ENCODE measurements around the gene MLST8. TPM values are rescaled to one million over a fixed set of nuclear protein-coding genes. Genes with fewer than 3 reads are reported as not detected.

MLST8 gene, protein sequence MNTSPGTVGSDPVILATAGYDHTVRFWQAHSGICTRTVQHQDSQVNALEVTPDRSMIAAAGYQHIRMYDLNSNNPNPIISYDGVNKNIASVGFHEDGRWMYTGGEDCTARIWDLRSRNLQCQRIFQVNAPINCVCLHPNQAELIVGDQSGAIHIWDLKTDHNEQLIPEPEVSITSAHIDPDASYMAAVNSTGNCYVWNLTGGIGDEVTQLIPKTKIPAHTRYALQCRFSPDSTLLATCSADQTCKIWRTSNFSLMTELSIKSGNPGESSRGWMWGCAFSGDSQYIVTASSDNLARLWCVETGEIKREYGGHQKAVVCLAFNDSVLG
- 25.1 and 26.9 TPM in 2 replicates for total RNA-seq (2012; rRNA removed)

DNA sequence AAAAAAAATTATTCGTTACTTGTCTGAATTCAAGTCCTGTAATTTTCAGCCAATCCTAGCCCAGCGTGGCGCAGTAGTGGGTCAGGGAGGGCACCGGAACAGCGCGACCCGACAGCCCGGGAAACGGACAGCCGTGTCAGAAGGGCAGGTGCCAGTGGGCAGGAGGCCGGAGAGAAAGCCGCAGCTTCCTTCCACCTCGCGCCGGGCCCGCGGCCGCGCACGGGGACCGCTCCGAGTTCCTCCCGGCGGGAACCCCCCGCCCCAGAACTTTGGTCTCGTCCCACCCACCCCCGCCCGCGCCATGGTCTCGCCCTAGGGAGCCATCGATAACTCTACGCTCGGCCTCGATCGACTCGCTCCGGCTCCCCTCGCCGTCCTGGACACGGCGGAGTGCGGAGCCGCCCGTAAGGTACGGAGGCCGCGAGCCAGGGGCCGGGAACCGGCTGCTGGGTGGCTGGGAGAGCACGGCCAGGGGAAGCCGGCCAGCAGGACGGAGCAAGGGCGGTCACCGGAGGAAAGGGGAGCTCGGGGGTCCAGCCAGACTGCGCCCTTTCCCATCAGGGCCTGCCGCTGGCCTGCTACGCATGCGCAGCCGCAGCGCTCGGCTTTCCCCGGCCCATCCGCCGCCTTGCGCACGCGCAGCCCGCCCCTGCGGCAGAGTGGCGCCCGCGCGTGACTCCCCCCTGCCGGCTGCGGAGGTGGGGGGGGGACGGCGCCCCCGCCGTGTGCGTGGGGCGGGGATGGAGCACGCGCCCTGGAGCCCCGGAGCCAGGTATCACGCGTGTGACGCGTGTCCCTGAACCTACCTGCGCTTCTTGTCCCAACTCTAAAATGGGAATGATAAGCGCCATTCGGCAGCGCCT, at the start of gene MLST8:
TSS of gene MLST8 (plus strand) at position 351 of the 863 bp plus-strand sequence. CDS start 632 bp downstream, outside the sequence.
- Histone ChIP-seq H3K9ac (ENCODE audit: low read depth, low read length) (peak within 1 kb of the TSS; percentile 97), H3K4me1 (ENCODE audit: control insufficient read depth, insufficient read depth, low read length) (peaks cover 18% of the 10 kb centered on the region), H3K4me2 (ENCODE audit: low read length) (peak within 1 kb of the TSS; percentile 97), H3K27me3 (ENCODE audit: control insufficient read depth, insufficient read depth, low read length) (peaks cover under 1% of the 10 kb centered on the region), H3K9me3 (replicated peaks; ENCODE audit: low read length) (no peaks in the 10 kb centered on the region), H3K36me3 (ENCODE audit: insufficient read depth, low read length) (peaks cover 22% of the 10 kb centered on the region), H3K4me3 (ENCODE audit: low read length) (peak within 1 kb of the TSS; percentile 95)

DNA sequence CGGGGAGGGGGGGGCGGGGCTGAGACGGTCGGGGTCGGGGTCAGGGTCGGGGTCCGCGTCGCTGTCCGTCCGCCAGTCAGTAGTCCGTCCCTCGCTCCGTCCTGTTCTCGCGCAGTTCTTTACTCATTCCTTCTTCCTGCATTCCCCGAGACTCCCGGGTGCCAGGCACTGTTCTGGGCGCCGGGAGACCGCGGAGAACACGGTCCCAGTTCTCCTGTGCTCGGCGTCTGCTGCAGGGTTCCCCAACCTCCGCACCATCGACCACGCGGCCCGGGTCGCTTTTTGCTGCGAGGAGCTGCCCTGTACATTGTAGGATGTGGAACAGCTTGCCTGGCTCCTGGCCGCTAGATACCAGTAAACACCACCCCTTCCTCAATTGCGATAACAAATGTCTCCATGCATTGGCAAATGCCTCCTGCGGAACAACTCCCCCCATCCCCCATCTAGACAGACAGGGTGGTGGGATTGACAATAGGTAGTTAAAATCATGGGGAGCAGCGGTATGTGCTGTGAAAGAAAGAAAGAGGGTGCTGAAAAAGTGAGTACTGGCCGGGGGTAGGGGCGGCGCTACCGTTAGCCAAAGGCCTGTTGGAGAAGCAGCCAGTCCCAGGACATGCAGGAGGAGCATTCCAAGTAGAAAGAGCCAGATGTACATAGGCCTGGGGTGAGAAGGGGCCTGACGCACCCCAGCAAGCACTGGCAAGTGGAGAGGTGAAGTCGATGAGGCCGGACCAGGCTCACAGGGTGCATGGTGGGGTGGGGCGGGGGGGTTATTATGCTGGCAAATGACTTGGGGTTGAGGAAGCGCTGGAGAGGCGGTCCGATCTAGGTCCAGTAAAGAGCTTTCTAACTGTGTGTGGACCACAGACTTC, 49.0 kb upstream of the MLST8 start:
- no peaks in the 10 kb centered on the region for H3K9me3 ChIP-seq (replicated peaks; ENCODE audit: low read length)
- H3K36me3 ChIP-seq (ENCODE audit: insufficient read depth, low read length) = peaks cover 40% of the 10 kb centered on the region
- peaks cover 68% of the 10 kb centered on the region for H3K4me1 ChIP-seq (ENCODE audit: control insufficient read depth, insufficient read depth, low read length)
- peak overlapping the region; percentile 75 for H3K4me3 ChIP-seq (ENCODE audit: low read length)
- peak overlapping the region; percentile 86 for H3K4me2 ChIP-seq (ENCODE audit: low read length)
- peak overlapping the region; percentile 84 for H3K9ac ChIP-seq (ENCODE audit: low read depth, low read length)
- H3K27me3 ChIP-seq (ENCODE audit: control insufficient read depth, insufficient read depth, low read length) = no peaks in the 10 kb centered on the region

DNA sequence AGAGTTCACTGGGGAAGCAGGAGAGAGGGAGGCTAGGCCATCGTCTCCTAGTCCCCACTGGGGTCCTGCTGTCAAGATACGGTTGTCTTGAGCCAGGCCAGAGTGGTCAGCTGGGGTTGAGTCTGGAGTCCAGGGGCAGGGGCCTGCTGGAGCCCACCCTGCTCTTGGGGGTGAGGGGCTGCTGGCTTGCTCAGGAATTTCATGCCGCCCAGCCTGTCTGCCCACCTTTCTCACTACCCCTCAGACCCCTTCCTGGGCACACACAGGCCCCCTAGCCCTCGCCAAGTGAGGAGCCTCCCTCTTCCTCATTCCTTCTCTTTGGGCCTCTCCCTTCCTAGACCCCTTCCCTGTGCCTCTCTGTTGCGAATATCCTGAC, 48.4 kb upstream of the MLST8 start:
- Histone ChIP-seq H3K27me3 (ENCODE audit: control insufficient read depth, insufficient read depth, low read length) (no peaks in the 10 kb centered on the region), H3K9ac (ENCODE audit: low read depth, low read length) (peak overlapping the region; percentile 84), H3K9me3 (replicated peaks; ENCODE audit: low read length) (no peaks in the 10 kb centered on the region), H3K36me3 (ENCODE audit: insufficient read depth, low read length) (peaks cover 34% of the 10 kb centered on the region), H3K4me3 (ENCODE audit: low read length) (peak overlapping the region; percentile 75), H3K4me1 (ENCODE audit: control insufficient read depth, insufficient read depth, low read length) (peaks cover 68% of the 10 kb centered on the region), H3K4me2 (ENCODE audit: low read length) (peak overlapping the region; percentile 86)

DNA sequence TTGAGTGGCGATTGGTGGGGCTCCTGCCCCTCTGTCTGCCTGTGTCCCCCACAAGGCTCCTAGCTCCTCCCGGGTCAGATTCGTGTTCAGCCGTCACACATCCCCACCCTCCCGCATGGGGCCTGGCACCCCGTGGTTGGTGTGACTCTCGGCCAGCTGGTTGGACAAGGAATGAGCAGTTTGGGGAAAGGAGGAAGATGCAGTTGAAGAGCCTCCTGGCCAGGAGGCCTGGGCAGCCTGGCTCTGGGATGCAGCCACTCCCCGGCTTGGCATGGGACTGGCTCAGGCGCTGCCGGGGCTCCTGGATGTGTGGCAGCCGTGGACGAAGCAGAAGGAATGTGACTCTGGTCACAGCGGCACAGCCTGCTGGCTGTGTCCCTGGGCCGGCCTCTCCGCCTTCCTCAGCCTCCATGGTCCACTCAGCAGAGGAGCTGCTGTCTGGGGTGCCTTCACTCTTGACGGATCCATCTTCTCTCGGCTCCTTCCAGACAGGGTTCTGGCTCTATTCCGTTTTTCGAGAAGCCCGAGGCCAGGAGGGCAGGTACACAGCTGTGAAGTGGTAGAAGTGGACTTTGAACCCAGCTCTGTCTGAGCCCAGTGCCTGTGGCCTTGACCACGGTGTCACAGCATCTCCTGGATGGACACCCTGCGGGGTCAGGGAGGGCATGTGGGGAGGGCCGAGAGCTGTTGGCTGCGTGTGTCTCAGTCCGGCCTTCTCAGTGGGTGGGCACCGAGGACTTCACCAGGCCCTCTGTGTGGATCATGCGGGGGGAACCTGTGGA, 47.6 kb upstream of the MLST8 start:
- peaks cover 64% of the 10 kb centered on the region for H3K4me1 ChIP-seq (ENCODE audit: control insufficient read depth, insufficient read depth, low read length)
- peak overlapping the region; percentile 86 for H3K4me2 ChIP-seq (ENCODE audit: low read length)
- peak overlapping the region; percentile 75 for H3K4me3 ChIP-seq (ENCODE audit: low read length)
- no peaks in the 10 kb centered on the region for H3K27me3 ChIP-seq (ENCODE audit: control insufficient read depth, insufficient read depth, low read length)
- peaks cover 29% of the 10 kb centered on the region for H3K36me3 ChIP-seq (ENCODE audit: insufficient read depth, low read length)
- H3K9ac ChIP-seq (ENCODE audit: low read depth, low read length) = peak overlapping the region; percentile 84
- H3K9me3 ChIP-seq (replicated peaks; ENCODE audit: low read length) = no peaks in the 10 kb centered on the region

DNA sequence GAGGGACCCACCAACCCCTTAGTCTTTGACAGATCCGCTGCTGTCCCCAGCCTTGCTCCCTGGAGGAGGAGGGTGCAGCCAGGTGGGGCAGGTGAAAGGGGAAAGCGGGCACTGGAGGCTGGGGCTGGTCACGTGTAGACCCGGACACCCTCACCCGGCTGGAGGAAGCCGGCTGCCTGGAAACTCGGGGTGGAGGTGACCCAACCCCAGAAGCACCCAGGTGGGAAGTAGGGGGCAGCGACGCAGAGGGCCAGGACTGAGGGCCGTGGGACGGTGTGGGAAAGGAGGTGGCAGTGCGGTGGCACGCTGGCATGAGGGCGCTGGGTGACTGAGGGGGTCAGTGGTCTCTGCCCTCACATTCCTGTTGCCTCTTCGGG, 47.0 kb upstream of the MLST8 start:
- Histone ChIP-seq H3K4me3 (ENCODE audit: low read length) (peak overlapping the region; percentile 75), H3K4me1 (ENCODE audit: control insufficient read depth, insufficient read depth, low read length) (peaks cover 63% of the 10 kb centered on the region), H3K9ac (ENCODE audit: low read depth, low read length) (peak overlapping the region; percentile 84)

DNA sequence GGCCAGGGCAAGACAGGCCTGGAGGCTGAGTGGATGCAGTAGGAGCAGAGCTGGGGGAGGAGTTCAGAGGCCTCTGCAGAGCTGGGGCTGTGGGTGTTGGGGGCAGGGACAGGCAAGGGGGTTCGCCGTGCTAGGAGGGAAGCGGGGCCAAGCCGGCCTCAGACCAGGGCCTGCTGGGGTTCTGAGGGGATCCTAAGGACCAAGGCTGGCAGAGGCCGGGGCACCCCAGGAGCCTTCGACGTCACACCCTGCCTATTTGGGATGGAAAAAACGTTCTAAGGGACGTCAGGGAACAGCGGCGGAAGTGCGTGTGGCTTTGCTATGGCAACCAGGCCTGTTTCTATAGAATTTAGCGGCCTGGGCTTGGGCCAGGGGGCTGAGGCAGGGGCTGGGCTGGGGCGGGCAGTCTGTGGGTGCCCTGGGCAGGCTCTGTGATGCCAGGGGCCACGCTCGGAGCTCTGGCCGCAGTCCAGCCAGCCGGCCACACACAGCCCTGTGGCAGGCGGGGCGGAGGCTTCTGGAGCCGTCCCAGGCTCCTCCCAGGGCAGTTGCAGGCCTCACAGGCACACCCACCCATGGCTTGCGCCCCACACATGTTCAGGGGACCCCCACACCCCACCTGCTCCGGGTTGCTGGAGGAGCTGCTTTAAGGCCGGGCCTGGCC, 45.9 kb upstream of the MLST8 start:
- Histone ChIP-seq H3K4me3 (ENCODE audit: low read length) (peak overlapping the region; percentile 53), H3K4me2 (ENCODE audit: low read length) (peak overlapping the region; percentile 86), H3K27me3 (ENCODE audit: control insufficient read depth, insufficient read depth, low read length) (no peaks in the 10 kb centered on the region), H3K4me1 (ENCODE audit: control insufficient read depth, insufficient read depth, low read length) (peaks cover 59% of the 10 kb centered on the region), H3K36me3 (ENCODE audit: insufficient read depth, low read length) (peaks cover 19% of the 10 kb centered on the region), H3K9ac (ENCODE audit: low read depth, low read length) (peak overlapping the region; percentile 84), H3K9me3 (replicated peaks; ENCODE audit: low read length) (no peaks in the 10 kb centered on the region)

More for the DNA sequence above, 47.0 kb upstream of the MLST8 start:
- H3K36me3 ChIP-seq (ENCODE audit: insufficient read depth, low read length) = peaks cover 23% of the 10 kb centered on the region
- H3K4me2 ChIP-seq (ENCODE audit: low read length) = peak overlapping the region; percentile 86
- H3K9me3 ChIP-seq (replicated peaks; ENCODE audit: low read length) = no peaks in the 10 kb centered on the region
- no peaks in the 10 kb centered on the region for H3K27me3 ChIP-seq (ENCODE audit: control insufficient read depth, insufficient read depth, low read length)

DNA sequence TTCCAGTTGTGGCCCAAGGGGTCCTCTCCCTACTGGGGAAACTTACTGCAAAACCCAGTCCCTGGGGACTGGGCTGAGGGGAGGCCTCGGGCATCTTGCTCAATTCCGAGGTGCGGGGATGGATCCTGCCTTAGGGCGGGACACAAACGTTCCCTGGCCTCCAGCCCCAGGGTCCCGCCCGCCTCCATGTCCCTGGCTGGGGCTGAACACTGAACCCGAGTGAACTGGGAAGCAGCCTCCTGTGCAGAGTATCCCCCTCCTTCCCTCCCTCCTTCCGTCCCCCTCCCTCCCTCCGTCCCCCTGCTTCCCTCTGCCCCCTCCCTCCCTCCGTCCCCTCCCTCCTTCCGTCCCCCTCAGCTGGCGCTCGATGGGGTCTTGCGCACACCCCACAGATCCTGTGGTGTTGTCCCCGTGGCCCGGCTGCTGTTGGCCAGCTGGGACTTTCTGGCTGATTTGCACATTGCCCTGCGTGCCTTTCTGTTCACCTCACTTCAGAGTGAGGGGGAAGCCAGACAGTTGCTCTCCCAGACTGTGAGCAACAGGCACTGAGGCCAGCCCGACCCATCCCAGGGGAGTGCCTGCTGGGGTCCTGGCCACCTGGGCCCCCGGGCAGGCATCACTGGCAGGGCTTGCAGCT, 44.2 kb upstream of the MLST8 start:
- H3K4me1 ChIP-seq (ENCODE audit: control insufficient read depth, insufficient read depth, low read length) = peaks cover 59% of the 10 kb centered on the region
- H3K4me2 ChIP-seq (ENCODE audit: low read length) = peak overlapping the region; percentile 65
- peaks cover 15% of the 10 kb centered on the region for H3K36me3 ChIP-seq (ENCODE audit: insufficient read depth, low read length)
- peak overlapping the region; percentile 42 for H3K4me3 ChIP-seq (ENCODE audit: low read length)
- no peaks in the 10 kb centered on the region for H3K9me3 ChIP-seq (replicated peaks; ENCODE audit: low read length)
- no peaks in the 10 kb centered on the region for H3K27me3 ChIP-seq (ENCODE audit: control insufficient read depth, insufficient read depth, low read length)
- peak overlapping the region; percentile 25 for H3K9ac ChIP-seq (ENCODE audit: low read depth, low read length)

DNA sequence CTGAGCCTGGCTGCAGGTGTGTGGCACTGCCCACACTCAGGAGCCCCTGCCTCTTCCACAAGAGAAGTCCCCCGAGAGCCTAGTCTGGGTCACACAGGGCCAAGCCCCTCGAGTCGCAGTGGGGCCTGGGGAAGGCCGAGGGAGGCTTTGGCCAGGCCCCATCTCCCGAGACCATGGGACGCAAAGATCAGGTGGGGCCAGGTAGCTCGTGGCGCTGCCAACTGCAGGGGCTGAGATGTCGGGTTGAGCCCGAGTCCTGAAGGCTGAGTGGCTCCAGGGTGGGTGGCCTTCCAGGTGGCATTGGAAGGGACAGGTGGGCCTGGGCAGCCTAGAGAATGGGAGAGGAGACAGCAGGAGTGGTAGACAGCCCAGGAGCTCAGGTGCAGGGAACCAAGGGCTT, 43.3 kb upstream of the MLST8 start:
- Histone ChIP-seq H3K27me3 (ENCODE audit: control insufficient read depth, insufficient read depth, low read length) (no peaks in the 10 kb centered on the region), H3K4me2 (ENCODE audit: low read length) (peak overlapping the region; percentile 65), H3K9ac (ENCODE audit: low read depth, low read length) (peak overlapping the region; percentile 25), H3K4me1 (ENCODE audit: control insufficient read depth, insufficient read depth, low read length) (peaks cover 56% of the 10 kb centered on the region), H3K36me3 (ENCODE audit: insufficient read depth, low read length) (peaks cover 23% of the 10 kb centered on the region), H3K4me3 (ENCODE audit: low read length) (no peak overlapping the region), H3K9me3 (replicated peaks; ENCODE audit: low read length) (no peaks in the 10 kb centered on the region)

DNA sequence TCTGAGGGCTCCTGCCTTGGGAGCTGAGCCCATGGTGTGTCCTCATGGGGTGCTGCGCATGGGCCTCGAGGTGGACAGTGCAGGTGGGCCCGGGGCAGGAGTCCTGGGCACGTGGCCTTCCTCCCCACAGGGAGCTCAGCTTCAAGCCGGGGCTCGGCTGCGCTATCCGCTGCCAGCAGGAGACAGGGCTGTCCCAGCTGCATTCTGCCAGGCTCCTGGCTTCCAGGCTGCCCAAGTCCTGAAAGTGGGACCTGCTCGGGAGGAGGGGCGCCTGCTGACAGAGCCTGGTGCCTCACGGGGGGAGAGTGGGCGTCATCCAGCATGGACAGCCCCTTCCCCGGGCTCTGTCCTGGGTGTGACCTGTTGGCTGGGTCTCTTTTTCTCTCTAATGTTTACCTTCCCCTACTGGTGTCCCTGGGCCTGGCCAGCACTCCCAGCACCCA, 42.6 kb upstream of the MLST8 start:
- no peak overlapping the region for H3K4me2 ChIP-seq (ENCODE audit: low read length)

More for the DNA sequence above, 42.6 kb upstream of the MLST8 start:
- Histone ChIP-seq H3K9ac (ENCODE audit: low read depth, low read length) (no peak overlapping the region), H3K36me3 (ENCODE audit: insufficient read depth, low read length) (peaks cover 29% of the 10 kb centered on the region), H3K4me1 (ENCODE audit: control insufficient read depth, insufficient read depth, low read length) (peaks cover 48% of the 10 kb centered on the region), H3K27me3 (ENCODE audit: control insufficient read depth, insufficient read depth, low read length) (no peaks in the 10 kb centered on the region), H3K4me3 (ENCODE audit: low read length) (no peak overlapping the region), H3K9me3 (replicated peaks; ENCODE audit: low read length) (no peaks in the 10 kb centered on the region)
